SHP77 (cell line): ENCODE data around the gene CTSZ.
"Not testable (repeated sequence)": the region's sequence is repeated elsewhere in the genome, so short reads cannot be mapped to it uniquely, and the experiment has no call there.

Experiments used
- DNase-seq, 2 experiments: peaks; one replicate each; lab custom pipeline; 2025; lab: John Stamatoyannopoulos, UW

The CTSZ gene

GRCh38 chr20:59006864-59007664 lies at the start of gene CTSZ:
CTSZ (minus strand) TSS chr20:59007254; CDS start chr20:59007128, 126 bp downstream.
- DNase-seq, result no peak

- peak in 1 of 2 experiments; percentile 22 for DNase-seq
Observed at GRCh38 chr20:59055302-59055701, 48.2 kb upstream of the CTSZ start.

- peak in 1 of 2 experiments; percentile 56 for DNase-seq
Observed at GRCh38 chr20:59051666-59052185, 44.7 kb upstream of the CTSZ start.

DNA sequence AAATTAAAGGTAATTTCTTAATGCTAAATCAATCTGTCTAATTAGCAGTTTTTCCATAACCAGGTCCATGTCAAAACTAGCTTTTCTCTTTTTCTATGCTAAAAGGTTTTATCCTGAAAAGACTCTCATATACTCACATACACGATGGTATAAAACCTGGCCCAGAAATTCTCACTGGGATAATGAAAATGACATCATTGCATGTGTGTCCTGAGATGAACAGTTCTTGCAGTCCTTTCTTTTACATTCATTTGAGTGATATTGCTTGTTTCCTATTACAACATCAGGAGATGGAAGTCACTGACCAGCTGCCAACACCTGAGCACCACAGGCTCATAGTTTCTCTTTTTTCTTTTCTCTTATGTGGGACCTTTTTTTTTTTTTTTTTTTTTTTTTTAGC lies 43.4 kb upstream of the CTSZ start:
- DNase-seq, result no peak

GRCh38 chr20:59048681-59049030 lies 41.6 kb upstream of the CTSZ start:
- DNase-seq, result no peak

DNA sequence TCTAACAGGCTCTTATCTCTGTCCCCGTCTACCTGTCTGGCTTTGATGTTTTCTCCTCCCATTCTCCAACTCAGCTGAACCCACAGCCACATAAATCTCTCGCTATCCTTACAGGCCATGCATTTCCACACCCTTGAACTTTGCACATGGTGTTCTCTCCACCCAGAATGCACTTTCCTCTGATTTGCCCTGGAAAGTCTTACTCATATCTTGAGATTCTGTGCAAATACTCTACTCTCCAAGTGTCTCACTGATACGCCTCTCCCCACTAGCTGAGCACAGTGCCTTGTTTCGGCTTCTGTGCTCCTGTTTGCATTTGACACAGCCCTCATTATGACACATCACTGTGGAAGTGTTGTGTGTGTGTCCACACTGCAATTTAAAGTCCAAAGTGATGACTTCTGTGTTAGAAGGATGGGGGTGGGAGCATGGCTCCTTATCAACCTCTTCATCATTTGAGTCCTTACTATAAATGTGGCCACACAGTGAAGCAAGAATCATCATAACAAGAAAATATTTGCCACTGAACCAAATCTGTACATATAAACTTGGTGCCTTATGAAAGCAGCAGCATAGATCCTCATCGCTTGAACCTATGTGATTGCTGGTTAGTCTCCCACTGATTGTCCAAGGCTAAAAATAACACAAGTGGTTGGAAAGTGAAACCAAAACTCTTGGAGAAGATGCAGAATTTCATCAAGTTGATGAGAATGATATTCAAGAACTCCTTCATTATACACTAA lies 41.1 kb upstream of the CTSZ start:
- no peak for DNase-seq

GRCh38 chr20:59046862-59047261 lies 39.8 kb upstream of the CTSZ start:
- no peak for DNase-seq

DNA sequence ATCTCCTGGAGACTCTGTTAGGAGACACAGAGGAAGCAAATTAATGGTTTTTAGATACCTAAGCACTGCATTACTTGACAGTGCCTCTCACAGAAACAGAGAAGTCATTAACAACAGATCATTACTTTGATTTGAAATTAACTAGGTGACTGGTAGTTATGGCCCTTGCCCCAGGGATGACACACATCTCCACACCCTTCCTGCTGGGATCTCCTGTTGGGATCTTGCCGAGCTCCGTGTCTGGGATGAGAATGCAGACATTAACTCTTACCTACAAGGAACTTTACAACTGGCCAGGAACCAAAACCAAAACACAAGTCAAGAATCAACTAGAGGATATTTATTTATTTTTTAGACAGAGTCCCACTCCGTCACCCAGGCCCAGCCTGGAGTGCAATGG lies 37.7 kb upstream of the CTSZ start:
- no peak for DNase-seq

GRCh38 chr20:59044295-59044694 lies 37.2 kb upstream of the CTSZ start:
- DNase-seq, result no peak

DNA sequence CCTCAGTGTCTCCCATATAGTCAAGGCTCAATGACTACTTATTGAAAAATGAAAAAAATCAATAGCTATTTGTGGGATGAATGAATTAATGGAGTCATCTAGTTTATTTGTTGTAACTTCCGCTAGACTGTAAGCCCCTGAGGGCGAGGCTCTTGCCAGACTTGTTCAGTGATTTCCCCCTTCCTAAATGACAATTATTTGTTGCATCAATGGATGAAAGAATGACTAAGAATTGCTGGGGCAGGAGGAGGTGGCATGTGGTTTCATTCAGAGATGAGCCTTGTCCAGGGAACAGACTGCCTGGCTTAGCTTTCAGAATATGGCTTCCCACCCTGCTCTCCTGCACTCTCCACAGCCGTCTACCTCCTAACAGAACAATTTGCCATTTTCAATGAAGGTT lies 36.6 kb upstream of the CTSZ start:
- no peak for DNase-seq

- peak; percentile 96 to 98 for DNase-seq
Observed at GRCh38 chr20:59042796-59043631, 36.0 kb upstream of the CTSZ start.

- peak; percentile 13 to 57 for DNase-seq
Observed at GRCh38 chr20:59042151-59042795, 35.2 kb upstream of the CTSZ start, which contains the start of gene PRELID3B. PRELID3B (minus strand) TSS chr20:59042786; CDS start chr20:59042730, 56 bp downstream.

DNA sequence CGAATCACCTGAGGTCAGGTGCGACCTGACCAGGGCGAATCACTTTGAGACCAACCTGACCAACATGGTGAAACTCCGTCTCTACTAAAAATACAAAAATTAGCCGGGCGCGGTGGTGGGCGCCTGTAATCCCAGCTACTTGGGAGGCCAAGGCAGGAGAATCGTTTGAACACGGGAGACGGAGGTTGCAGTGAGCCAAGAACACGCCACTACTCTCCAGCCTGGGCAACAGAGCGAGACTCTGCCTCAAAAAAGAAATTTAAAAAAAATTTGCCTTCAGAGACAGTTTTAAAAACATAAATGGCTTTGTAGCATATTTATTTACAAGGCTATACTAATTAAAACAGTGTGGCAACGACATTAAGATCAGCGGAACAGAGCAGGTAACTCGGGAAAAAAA lies 34.4 kb upstream of the CTSZ start:
- not testable (repeated sequence) for DNase-seq

DNA sequence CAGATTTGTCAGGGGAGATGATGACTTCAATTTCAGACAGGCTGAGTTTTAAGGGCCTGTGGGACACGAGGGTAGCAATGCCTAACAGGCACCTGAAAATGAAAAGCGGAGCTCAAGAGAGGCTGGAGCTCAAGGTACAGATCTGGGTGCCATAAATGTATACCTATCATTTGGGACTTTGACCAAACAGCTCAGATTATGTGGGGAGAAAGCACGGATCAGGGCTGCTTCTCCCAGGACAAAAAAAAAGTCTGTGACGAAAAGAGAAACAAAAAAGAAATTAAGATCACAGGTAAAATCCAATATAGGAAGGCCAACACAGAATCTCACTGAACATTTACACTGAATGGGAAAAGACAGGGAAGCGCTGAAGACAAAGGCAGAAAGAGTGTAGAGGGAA lies 33.6 kb upstream of the CTSZ start:
- no peak for DNase-seq

DNA sequence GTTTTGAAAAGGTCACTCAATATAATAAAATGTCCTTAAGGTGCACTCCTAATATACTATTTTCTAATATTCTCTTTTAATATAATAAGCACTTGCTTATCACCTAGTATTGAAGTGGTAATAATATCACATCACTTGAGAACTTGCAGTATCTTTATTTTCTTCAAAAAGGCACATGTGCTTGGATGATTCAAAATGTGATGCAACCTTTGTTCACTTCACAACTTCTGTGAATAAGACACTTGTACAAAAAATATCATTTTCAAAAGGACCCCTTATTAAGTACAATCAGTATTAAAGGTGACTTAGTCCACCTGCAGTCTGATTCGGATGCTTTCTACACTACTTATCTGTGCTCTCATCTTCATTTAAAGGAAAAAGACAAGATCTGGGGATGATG lies 32.2 kb upstream of the CTSZ start:
- DNase-seq, result no peak

DNA sequence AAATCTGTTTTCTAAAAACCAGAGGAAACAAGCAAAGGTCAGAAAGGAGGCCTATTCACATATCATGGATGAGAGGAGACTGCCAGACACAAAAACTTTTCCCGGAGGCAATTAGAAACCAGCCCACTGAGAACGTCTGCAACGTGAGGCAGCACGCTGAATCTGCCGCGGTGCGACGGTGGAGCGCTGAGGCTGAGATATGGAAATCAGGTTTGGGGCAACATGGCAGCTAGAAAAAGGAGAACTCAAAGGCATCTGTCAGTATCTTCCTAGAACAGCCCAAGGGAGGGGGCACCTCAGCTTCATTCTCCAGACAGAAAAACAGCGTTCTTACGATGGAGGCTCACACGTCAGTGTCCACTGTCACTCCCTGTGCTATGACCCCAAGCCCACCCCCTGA lies 30.3 kb upstream of the CTSZ start:
- DNase-seq, result no peak

DNA sequence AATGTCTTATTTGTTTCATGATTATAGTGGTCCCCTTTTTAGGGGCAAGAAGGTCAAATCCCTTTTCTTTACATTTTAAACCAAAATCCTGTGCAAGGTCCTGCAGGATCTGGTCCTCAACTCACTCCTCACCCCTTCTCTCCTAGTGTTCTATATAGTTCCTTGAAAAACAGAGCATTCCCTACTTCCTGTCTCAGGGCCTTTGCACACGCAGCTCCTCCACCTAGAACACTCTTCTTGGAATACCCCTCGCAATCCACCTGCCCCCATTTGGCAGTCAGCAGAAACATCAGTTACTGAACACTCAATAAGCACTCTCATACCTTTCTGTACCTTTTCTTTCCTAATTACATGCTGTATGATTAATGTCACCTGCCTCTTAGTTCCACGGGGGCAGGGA lies 28.3 kb upstream of the CTSZ start:
- no peak for DNase-seq

GRCh38 chr20:59033616-59034165 lies 26.6 kb upstream of the CTSZ start:
- no peak for DNase-seq

- DNase-seq, result no peak
Observed at GRCh38 chr20:59033093-59033492, 26.0 kb upstream of the CTSZ start.

- DNase-seq, result peak; percentile 74 to 79
Observed at GRCh38 chr20:59032713-59033059, 25.6 kb upstream of the CTSZ start.

DNA sequence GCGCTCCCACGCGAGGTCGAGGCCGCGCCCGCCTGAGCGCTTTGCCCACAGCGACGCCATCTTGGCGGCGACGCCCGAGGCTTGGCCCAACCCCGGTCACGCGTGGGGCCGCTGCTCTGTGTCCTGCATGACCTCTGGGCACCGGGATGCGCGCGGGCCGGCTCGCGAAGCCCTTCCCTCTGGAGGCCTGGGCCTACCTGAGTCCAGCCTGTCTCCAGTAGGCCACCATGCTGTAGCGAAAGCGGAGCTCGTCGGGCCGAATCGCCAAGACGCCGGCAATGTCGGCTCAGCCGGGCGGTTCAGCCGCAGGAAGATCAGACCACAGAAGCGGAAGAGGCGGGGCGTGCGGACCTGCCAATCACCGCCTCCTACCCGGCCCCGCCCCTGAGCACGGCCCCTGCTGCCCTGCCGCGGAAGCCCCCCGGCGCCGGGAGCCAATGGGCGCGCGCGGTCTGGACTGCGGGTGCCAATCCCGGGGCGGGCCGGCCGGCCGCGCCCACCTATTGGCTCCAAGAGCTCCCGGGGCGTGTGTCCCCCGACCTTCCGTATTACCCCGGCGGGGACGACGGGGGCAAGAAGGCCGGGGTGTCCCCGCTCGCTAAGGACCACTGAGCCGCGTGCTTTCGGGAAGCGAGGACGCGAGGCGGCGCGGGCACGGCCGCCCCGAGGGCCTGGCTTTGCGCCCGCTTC lies 25.1 kb upstream of the CTSZ start, which contains the start of gene ATP5F1E:
Gene ATP5F1E (minus strand): TSS at position 313 of the 690 bp plus-strand sequence. CDS start 84 bp downstream, at position 229.
- DNase-seq, result peak; percentile 98 to 99
